Lung microvascular endothelial cell (primary cell): Measurements from ENCODE around the gene KIF5C. TPM values are rescaled to one million over a fixed set of nuclear protein-coding genes. Genes with fewer than 3 reads are reported as not detected.
A peak's percentile ranks its signal among the peaks of the same experiment; 100 is the strongest.
"Not testable (repeated sequence)": the region's sequence is repeated elsewhere in the genome, so short reads cannot be mapped to it uniquely, and the experiment has no call there.

Experiments
- DNase-seq, 2 donors: peaks; one replicate each; pipeline versions ENCODE4 v3.0.0 to v3.0.0-alpha.2; 2010; ENCODE audit warnings: low read depth in 2 of 2
- total RNA-seq: library from RNA; depleted of rRNA; stranded (reverse); fragments of >200 nt; gene quantifications from 2 replicates; pipeline ENCODE4 v1.2.1, GENCODE V29; 2014

KIF5C gene
- under 0.01 TPM in 2 replicates for total RNA-seq

GRCh38 chr2:148874868-148875341 lies at the start of gene KIF5C:
KIF5C (plus strand) TSS chr2:148875227; CDS start chr2:148875618, 391 bp downstream.
- peak; percentile 56 to 63 for DNase-seq

GRCh38 chr2:148826791-148827190 lies 48.2 kb upstream of the KIF5C start:
- no peak for DNase-seq

- peak in 1 of 2 donors; percentile 52 for DNase-seq
Measured at GRCh38 chr2:148828941-148829340, 46.1 kb upstream of the KIF5C start.

GRCh38 chr2:148829618-148830017 lies 45.4 kb upstream of the KIF5C start:
- no peak for DNase-seq

GRCh38 chr2:148832637-148833036 lies 42.4 kb upstream of the KIF5C start:
- DNase-seq, result no peak

- no peak for DNase-seq
Measured at GRCh38 chr2:148842050-148842449, 33.0 kb upstream of the KIF5C start.

- DNase-seq, result no peak
Measured at GRCh38 chr2:148848146-148848545, 26.9 kb upstream of the KIF5C start.

GRCh38 chr2:148853458-148853857 lies 21.6 kb upstream of the KIF5C start:
- DNase-seq, result no peak

GRCh38 chr2:148860037-148860436 lies 15.0 kb upstream of the KIF5C start:
- DNase-seq, result no peak

GRCh38 chr2:148861367-148861766 lies 13.7 kb upstream of the KIF5C start:
- DNase-seq, result no peak

GRCh38 chr2:148862478-148862877 lies 12.5 kb upstream of the KIF5C start:
- DNase-seq, result not testable (repeated sequence)

GRCh38 chr2:148865512-148865911 lies 9.5 kb upstream of the KIF5C start:
- DNase-seq, result no peak

GRCh38 chr2:148866091-148866490 lies 8.9 kb upstream of the KIF5C start:
- no peak for DNase-seq

GRCh38 chr2:148867079-148867769 lies 7.8 kb upstream of the KIF5C start:
- no peak for DNase-seq

- DNase-seq, result no peak
Measured at GRCh38 chr2:148875387-148876051, 492 bp downstream of the KIF5C start.

GRCh38 chr2:148876202-148876594 lies 1.2 kb downstream of the KIF5C start:
- DNase-seq, result no peak

- DNase-seq, result no peak
Measured at GRCh38 chr2:148876595-148877402, 1.8 kb downstream of the KIF5C start.

- no peak for DNase-seq
Measured at GRCh38 chr2:148877403-148877740, 2.3 kb downstream of the KIF5C start.

- no peak for DNase-seq
Measured at GRCh38 chr2:148880636-148881035, 5.6 kb downstream of the KIF5C start.

- DNase-seq, result no peak
Measured at GRCh38 chr2:148882051-148882450, 7.0 kb downstream of the KIF5C start.

- no peak for DNase-seq
Measured at GRCh38 chr2:148885209-148885608, 10.2 kb downstream of the KIF5C start.

- DNase-seq, result no peak
Measured at GRCh38 chr2:148885988-148886387, 11.0 kb downstream of the KIF5C start.
